ENCODE measurements around the gene DYNLRB2.

The DYNLRB2 gene

GRCh38 chr16:80540516-80541305, at the start of gene DYNLRB2:
DYNLRB2 (plus strand) TSS chr16:80540993; CDS start chr16:80541077, 84 bp downstream.
- peak; percentile 37 for DNase-seq

GRCh38 chr16:80500116-80500859, 40.5 kb upstream of the DYNLRB2 start:
- DNase-seq: no peak

GRCh38 chr16:80500961-80501525, 39.8 kb upstream of the DYNLRB2 start:
- DNase-seq: no peak

GRCh38 chr16:80503107-80503506, 37.7 kb upstream of the DYNLRB2 start:
- DNase-seq: no peak

GRCh38 chr16:80507538-80507937, 33.3 kb upstream of the DYNLRB2 start:
- no peak for DNase-seq

- DNase-seq: no peak
Observed at GRCh38 chr16:80509872-80510271, 30.9 kb upstream of the DYNLRB2 start.

- no peak for DNase-seq
Observed at GRCh38 chr16:80511824-80512592, 28.8 kb upstream of the DYNLRB2 start.

- DNase-seq: no peak
Observed at GRCh38 chr16:80512593-80512853, 28.3 kb upstream of the DYNLRB2 start.

- no peak for DNase-seq
Observed at GRCh38 chr16:80515374-80515773, 25.4 kb upstream of the DYNLRB2 start.

- no peak for DNase-seq
Observed at GRCh38 chr16:80517846-80518245, 22.9 kb upstream of the DYNLRB2 start.

GRCh38 chr16:80518436-80518835, 22.4 kb upstream of the DYNLRB2 start:
- DNase-seq: no peak

GRCh38 chr16:80519189-80519588, 21.6 kb upstream of the DYNLRB2 start:
- no peak for DNase-seq

GRCh38 chr16:80525420-80525819, 15.4 kb upstream of the DYNLRB2 start:
- DNase-seq: no peak

- DNase-seq: peak; percentile 9
Observed at GRCh38 chr16:80526418-80527061, 14.3 kb upstream of the DYNLRB2 start.

GRCh38 chr16:80527297-80527696, 13.5 kb upstream of the DYNLRB2 start:
- DNase-seq: no peak

GRCh38 chr16:80530479-80530878, 10.3 kb upstream of the DYNLRB2 start:
- DNase-seq: no peak

GRCh38 chr16:80536238-80536637, 4.6 kb upstream of the DYNLRB2 start:
- no peak for DNase-seq

GRCh38 chr16:80541306-80541694, 507 bp downstream of the DYNLRB2 start:
- no peak for DNase-seq

- DNase-seq: no peak
Observed at GRCh38 chr16:80543162-80543561, 2.4 kb downstream of the DYNLRB2 start.

GRCh38 chr16:80544326-80544725, 3.5 kb downstream of the DYNLRB2 start:
- DNase-seq: no peak

GRCh38 chr16:80546249-80546648, 5.5 kb downstream of the DYNLRB2 start:
- no peak for DNase-seq

- no peak for DNase-seq
Observed at GRCh38 chr16:80547145-80547544, 6.4 kb downstream of the DYNLRB2 start.

GRCh38 chr16:80552277-80552676, 11.5 kb downstream of the DYNLRB2 start:
- no peak for DNase-seq
